ENCODE results near the gene RHO. TPM values are rescaled to one million over a fixed set of nuclear protein-coding genes. Genes with fewer than 3 reads are reported as not detected.

RHO gene
- total RNA-seq, 3 donors from 2014 or later (not counting 1 experiment from before 2014, with no cell fraction given) = not detected

DNA sequence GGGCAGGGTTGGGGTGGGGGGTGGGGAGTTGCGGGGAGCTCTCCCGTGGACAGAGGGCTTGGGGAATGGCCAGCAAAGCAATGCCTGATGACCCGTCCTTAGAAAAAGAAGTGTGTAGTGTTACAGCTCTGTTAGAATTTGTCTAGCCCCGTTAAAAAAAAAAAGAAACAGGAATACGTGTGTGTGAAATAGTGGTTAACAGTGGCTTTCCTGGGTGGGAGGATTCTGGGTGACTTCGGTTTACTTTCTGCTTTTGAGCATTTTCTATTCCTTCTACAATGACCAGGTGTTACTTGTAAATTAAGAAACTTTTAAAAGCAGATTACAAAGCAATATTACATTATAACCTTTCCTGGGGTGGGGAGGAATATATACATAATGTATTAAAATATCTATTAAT lies 39.5 kb downstream of the RHO start:
- Histone ChIP-seq H3K4me1 (ENCODE audit: control insufficient read depth, insufficient read depth, low read length) (peaks cover 39% of the 10 kb centered on the region), H3K4me3 (ENCODE audit: low read length) (no peak overlapping the region), H3K9me3 (ENCODE audit: control insufficient read depth, insufficient read depth, low read length) (no peaks in the 10 kb centered on the region), H3K36me3 (ENCODE audit: control insufficient read depth, insufficient read depth, low read length) (peaks cover 17% of the 10 kb centered on the region), H3K27ac (ENCODE audit: low read length) (peak overlapping the region; percentile 8), H3K27me3 (ENCODE audit: control insufficient read depth, insufficient read depth, low read length) (no peaks in the 10 kb centered on the region)
- Mint-ChIP-seq H3K27me3 (ENCODE audit: low read depth in 2 of 2) (no peaks in the 10 kb centered on the region), H3K4me3 (peak overlapping the region; percentile 56), H3K27ac (peak overlapping the region; percentile 31 to 75), H3K36me3 (no peaks in the 10 kb centered on the region), H3K4me1 (peaks cover 46 to 56% of the 10 kb centered on the region in 2 donors), H3K9me3 (no peaks in the 10 kb centered on the region)
- WGBS (ENCODE audit: insufficient coverage) = 33% methylated on average over 5 of the region's 6 CpGs
- intact Hi-C loops (cut with micrococcal nuclease) = no loop called here
- ATAC-seq (peak; percentile 52 to 85 (median 81)), DNase-seq (peak in 1 of 2 donors; percentile 55)
- TF ChIP-seq, protein P1, sequence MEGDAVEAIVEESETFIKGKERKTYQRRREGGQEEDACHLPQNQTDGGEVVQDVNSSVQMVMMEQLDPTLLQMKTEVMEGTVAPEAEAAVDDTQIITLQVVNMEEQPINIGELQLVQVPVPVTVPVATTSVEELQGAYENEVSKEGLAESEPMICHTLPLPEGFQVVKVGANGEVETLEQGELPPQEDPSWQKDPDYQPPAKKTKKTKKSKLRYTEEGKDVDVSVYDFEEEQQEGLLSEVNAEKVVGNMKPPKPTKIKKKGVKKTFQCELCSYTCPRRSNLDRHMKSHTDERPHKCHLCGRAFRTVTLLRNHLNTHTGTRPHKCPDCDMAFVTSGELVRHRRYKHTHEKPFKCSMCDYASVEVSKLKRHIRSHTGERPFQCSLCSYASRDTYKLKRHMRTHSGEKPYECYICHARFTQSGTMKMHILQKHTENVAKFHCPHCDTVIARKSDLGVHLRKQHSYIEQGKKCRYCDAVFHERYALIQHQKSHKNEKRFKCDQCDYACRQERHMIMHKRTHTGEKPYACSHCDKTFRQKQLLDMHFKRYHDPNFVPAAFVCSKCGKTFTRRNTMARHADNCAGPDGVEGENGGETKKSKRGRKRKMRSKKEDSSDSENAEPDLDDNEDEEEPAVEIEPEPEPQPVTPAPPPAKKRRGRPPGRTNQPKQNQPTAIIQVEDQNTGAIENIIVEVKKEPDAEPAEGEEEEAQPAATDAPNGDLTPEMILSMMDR (IDR thresholded peaks at IDR 0.05) = no peak

- H3K4me1 Mint-ChIP-seq = peaks cover 60 to 66% of the 10 kb centered on the region in 2 donors
- no peak for DNase-seq
- H3K27me3 Mint-ChIP-seq (ENCODE audit: low read depth in 2 of 2) = no peaks in the 10 kb centered on the region
- H3K9me3 Mint-ChIP-seq = no peaks in the 10 kb centered on the region
- H3K27ac Mint-ChIP-seq = peak overlapping the region; percentile 75 to 79
- no peak for ATAC-seq
- 97% methylated on average over 7 of the region's 7 CpGs for WGBS (ENCODE audit: insufficient coverage)
- H3K9me3 ChIP-seq (ENCODE audit: control insufficient read depth, insufficient read depth, low read length) = no peaks in the 10 kb centered on the region
- H3K27ac ChIP-seq (ENCODE audit: low read length) = no peak overlapping the region
- intact Hi-C loops (cut with micrococcal nuclease) = no loop called here
- TF ChIP-seq, protein P1 (IDR thresholded peaks at IDR 0.05) = no peak
- peak overlapping the region; percentile 17 for H3K4me3 Mint-ChIP-seq
- no peak overlapping the region for H3K4me3 ChIP-seq (ENCODE audit: low read length)
- peaks cover 47% of the 10 kb centered on the region for H3K4me1 ChIP-seq (ENCODE audit: control insufficient read depth, insufficient read depth, low read length)
- peaks cover 21% of the 10 kb centered on the region for H3K36me3 ChIP-seq (ENCODE audit: control insufficient read depth, insufficient read depth, low read length)
- H3K27me3 ChIP-seq (ENCODE audit: control insufficient read depth, insufficient read depth, low read length) = no peaks in the 10 kb centered on the region
- no peaks in the 10 kb centered on the region for H3K36me3 Mint-ChIP-seq
Measured at GRCh38 chr3:129569856-129570255, 41.4 kb downstream of the RHO start.

DNA sequence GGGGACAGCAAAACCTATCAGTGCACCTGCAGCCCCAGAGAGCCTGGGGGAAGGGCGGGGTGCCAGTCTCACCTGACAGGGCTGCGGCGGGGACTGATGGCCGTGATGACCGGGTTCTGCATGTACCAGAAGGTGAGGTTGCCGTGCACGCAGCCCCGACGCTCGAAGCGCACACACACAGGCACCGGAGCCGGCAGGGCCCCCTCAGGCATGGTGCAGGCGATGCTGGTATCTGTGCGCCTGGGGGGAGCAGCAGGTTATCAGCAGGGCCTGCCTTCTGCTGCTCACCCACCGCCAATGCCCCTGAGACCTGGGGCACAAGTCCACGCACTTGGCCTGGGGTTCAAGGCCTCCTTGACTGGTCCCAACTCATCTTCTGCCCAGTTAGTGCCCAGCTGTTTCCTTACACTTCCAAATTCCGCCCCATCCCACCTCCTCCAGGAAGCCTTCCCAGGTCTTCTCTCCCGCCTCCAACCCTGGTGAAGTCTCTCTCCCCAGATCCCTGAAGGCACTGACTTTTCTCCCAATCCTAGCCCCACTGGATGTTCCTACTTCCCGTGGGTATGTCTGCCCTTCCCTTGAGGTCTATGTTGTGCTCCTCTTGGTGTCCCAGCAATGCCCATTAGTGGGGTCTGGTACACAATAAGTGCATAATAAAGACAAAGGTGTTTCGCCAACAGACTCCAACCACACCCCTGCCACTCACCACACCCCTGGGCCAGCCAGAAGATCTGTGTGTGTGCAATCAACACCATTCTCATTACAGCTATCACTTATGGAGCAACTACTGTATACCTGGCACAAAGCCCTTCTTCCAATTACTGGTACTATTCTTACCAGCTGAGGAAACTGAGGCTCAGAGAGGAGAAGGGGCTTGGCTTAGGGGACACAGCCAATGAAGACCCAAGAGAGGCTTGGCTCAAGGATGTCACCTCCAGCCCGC lies 43.4 kb downstream of the RHO start:
- TF ChIP-seq, protein P1 (IDR thresholded peaks at IDR 0.05) = no peak
- 95% methylated on average over 22 of the region's 22 CpGs for WGBS (ENCODE audit: insufficient coverage)
- ATAC-seq = no peak
- intact Hi-C loops (cut with micrococcal nuclease) = no loop called here
- Mint-ChIP-seq H3K4me1 (peaks cover 69 to 74% of the 10 kb centered on the region in 2 donors), H3K9me3 (no peaks in the 10 kb centered on the region), H3K27me3 (ENCODE audit: low read depth in 2 of 2) (no peaks in the 10 kb centered on the region), H3K27ac (peak overlapping the region; percentile 13 to 16), H3K36me3 (no peaks in the 10 kb centered on the region), H3K4me3 (no peak overlapping the region)
- H3K4me3 ChIP-seq (ENCODE audit: low read length) = no peak overlapping the region
- H3K27ac ChIP-seq (ENCODE audit: low read length) = no peak overlapping the region
- H3K4me1 ChIP-seq (ENCODE audit: control insufficient read depth, insufficient read depth, low read length) = peaks cover 57% of the 10 kb centered on the region
- H3K36me3 ChIP-seq (ENCODE audit: control insufficient read depth, insufficient read depth, low read length) = peaks cover 17% of the 10 kb centered on the region
- H3K9me3 ChIP-seq (ENCODE audit: control insufficient read depth, insufficient read depth, low read length) = no peaks in the 10 kb centered on the region
- no peaks in the 10 kb centered on the region for H3K27me3 ChIP-seq (ENCODE audit: control insufficient read depth, insufficient read depth, low read length)
- DNase-seq = no peak

All from natural killer cell (primary cell).